Measurements from ENCODE around the gene DST.

DST gene

DNA sequence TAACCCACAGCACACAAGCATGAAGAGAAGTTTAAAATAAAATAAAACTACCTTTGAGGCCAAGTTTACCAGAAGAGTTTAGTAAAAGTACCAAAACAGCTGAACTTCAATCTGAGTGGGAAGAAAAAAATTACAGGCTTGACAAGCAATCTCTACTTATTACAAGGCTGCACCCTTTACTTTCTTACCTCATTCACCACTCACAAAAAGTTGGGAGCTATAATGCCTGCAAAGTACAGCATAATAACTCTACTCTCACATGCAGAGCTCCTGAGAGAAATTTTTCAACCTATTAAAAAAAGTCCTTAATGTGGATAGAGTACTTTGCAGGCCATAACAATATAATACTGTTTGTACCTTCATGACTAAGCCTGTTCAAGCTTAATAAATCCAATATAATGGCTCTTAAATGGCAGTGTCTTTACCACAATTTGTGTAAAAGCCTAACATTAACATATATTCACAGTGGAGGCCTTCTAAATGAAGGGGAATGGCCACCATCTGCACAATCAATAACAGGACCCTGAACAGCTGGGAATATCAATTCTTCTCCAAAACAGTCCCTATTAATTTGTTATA is 103.1 kb downstream of the DST start:
- Histone ChIP-seq H3K27me3 (replicated peaks) (no peaks in the 10 kb centered on the region), H3K27ac (no peak overlapping the region), H3K36me3 (replicated peaks) (no peaks in the 10 kb centered on the region), H3K4me3 (ENCODE audit: low read depth, low read length) (no peak overlapping the region)
- no peak for DNase-seq
- TF ChIP-seq, protein P1, sequence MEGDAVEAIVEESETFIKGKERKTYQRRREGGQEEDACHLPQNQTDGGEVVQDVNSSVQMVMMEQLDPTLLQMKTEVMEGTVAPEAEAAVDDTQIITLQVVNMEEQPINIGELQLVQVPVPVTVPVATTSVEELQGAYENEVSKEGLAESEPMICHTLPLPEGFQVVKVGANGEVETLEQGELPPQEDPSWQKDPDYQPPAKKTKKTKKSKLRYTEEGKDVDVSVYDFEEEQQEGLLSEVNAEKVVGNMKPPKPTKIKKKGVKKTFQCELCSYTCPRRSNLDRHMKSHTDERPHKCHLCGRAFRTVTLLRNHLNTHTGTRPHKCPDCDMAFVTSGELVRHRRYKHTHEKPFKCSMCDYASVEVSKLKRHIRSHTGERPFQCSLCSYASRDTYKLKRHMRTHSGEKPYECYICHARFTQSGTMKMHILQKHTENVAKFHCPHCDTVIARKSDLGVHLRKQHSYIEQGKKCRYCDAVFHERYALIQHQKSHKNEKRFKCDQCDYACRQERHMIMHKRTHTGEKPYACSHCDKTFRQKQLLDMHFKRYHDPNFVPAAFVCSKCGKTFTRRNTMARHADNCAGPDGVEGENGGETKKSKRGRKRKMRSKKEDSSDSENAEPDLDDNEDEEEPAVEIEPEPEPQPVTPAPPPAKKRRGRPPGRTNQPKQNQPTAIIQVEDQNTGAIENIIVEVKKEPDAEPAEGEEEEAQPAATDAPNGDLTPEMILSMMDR (IDR thresholded peaks at IDR 0.05; ENCODE audit: low read depth, low read length, missing control alignments) = no peak
- in situ Hi-C loops (cut with HindIII; ENCODE audit: low pct_ligation_motif_present, low sequenced_read_pairs) = no loop called here

DNA sequence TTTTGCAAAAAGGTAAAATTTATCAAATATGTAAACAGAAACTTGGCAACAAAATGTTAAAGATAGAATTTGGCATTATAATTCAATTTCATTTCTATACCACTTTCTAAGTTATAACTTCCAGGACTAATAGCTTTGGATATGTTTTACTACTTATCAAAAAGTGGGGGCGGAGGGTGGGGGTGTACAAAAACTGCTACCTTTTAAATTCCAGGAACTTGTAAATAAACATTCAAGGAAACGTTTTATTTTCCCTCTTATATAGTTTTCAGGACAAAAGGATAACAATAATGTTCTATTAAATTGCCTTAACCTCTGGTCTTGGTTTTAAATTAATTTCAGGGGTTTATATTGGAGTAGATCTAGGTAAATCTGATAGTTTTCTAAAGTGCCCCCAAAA is 103.8 kb downstream of the DST start:
- in situ Hi-C loops (cut with HindIII; ENCODE audit: low pct_ligation_motif_present, low sequenced_read_pairs) = no loop called here
- no peaks in the 10 kb centered on the region for H3K27me3 ChIP-seq (replicated peaks)
- no peak for DNase-seq
- H3K27ac ChIP-seq = no peak overlapping the region
- H3K36me3 ChIP-seq (replicated peaks) = no peaks in the 10 kb centered on the region
- no peak overlapping the region for H3K4me3 ChIP-seq (ENCODE audit: low read depth, low read length)
- TF ChIP-seq, protein P1 (IDR thresholded peaks at IDR 0.05; ENCODE audit: low read depth, low read length, missing control alignments) = no peak

DNA sequence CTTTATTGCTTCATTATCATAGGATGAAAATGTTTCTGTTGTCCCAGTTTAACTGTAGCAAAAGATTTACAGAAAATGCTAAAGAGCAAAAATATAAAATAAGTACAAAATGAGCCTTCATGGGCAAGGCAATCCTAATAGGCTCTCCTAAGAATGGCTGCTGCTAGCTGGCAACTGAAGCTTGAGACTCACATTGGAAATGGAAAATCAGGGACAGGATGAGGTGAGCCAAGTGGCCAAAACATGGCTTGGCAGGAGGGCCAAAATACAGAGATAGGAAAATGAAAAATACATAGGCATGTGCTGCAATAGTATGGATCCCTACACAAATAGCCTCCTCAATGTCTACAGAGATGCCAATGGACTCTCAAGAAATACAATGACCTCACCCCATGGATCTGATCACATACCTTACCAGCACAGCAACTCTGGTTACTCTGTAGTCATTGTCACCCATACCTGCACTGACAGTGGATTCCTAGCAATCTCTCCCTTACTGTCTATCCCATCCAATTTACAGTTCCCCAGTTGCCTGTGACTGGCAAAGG is 105.4 kb downstream of the DST start:
- no peaks in the 10 kb centered on the region for H3K36me3 ChIP-seq (replicated peaks)
- DNase-seq = no peak
- H3K27me3 ChIP-seq (replicated peaks) = no peaks in the 10 kb centered on the region

DNA sequence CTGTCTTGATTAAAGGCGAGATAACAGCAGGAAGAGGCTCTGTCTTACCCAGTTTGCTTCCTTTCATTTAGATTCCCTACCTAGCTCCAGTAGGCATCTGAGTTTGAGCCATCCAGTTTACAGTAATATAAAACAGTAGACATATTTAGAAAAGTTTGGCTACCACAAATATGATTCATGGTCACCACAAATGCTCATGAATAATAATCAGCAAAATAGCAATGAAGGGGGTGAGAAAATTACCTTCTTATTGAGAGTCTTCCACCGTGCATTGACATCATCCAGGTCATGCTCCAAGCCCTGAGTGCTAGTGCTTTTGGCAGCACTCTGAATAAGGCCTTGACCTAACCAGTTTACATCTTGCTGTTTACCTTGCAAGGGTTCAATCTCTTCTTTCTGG is 106.2 kb downstream of the DST start:
- in situ Hi-C loops (cut with HindIII; ENCODE audit: low pct_ligation_motif_present, low sequenced_read_pairs) = no loop called here
- peaks cover 3% of the 10 kb centered on the region for H3K36me3 ChIP-seq (replicated peaks)
- no peak for DNase-seq
- TF ChIP-seq, protein P1 (IDR thresholded peaks at IDR 0.05; ENCODE audit: low read depth, low read length, missing control alignments) = no peak
- H3K4me3 ChIP-seq (ENCODE audit: low read depth, low read length) = no peak overlapping the region
- H3K27ac ChIP-seq = no peak overlapping the region
- H3K27me3 ChIP-seq (replicated peaks) = no peaks in the 10 kb centered on the region

More for the DNA sequence above, 105.4 kb downstream of the DST start:
- H3K27ac ChIP-seq = no peak overlapping the region
- in situ Hi-C loops (cut with HindIII; ENCODE audit: low pct_ligation_motif_present, low sequenced_read_pairs) = no loop called here
- TF ChIP-seq, protein P1 (IDR thresholded peaks at IDR 0.05; ENCODE audit: low read depth, low read length, missing control alignments) = no peak
- no peak overlapping the region for H3K4me3 ChIP-seq (ENCODE audit: low read depth, low read length)

DNA sequence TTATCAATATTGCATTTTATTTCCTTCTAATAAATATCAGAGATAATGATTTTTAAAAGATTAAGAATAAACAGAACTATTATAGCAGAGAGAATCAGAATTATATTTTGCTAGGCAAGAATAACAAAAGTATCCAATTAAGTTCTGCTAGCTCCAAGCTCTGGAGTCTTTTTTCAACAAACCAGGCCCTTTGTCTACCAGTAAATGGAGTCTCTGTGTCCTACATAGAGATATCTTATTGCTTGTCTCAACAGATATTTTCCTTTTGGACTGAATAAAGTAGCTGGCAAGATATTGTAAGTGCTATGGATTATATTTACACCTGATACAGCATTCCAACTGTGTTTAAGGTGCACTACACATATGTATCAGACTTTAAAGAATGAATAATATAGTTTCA is 107.1 kb downstream of the DST start:
- TF ChIP-seq, protein P1 (IDR thresholded peaks at IDR 0.05; ENCODE audit: low read depth, low read length, missing control alignments) = no peak
- H3K4me3 ChIP-seq (ENCODE audit: low read depth, low read length) = no peak overlapping the region
- no peak overlapping the region for H3K27ac ChIP-seq
- in situ Hi-C loops (cut with HindIII; ENCODE audit: low pct_ligation_motif_present, low sequenced_read_pairs) = no loop called here
- DNase-seq = no peak
- H3K36me3 ChIP-seq (replicated peaks) = peaks cover 3% of the 10 kb centered on the region
- H3K27me3 ChIP-seq (replicated peaks) = no peaks in the 10 kb centered on the region
